SK-N-SH (cell line): ENCODE results near the gene CEP112. TPM values are rescaled to one million over a fixed set of nuclear protein-coding genes. Genes with fewer than 3 reads are reported as not detected.

Experiments used
- CTCF ChIA-PET: fragments of 300-600, 350-600 bp; formaldehyde crosslinking; extraction: SDS; loops from one replicate; lab custom pipeline; 2021; lab: Yijun Ruan, JAX
- POLR2A ChIA-PET: fragments of 350-600 bp; sonication (Branson Sonifier 250); formaldehyde crosslinking; extraction: SDS; loops from one replicate; lab custom pipeline; 2020; ENCODE audit warnings: antibody characterized with exemption, inconsistent platforms; lab: Yijun Ruan, JAX
- DNase-seq: peaks from one replicate; pipeline ENCODE4 v3.0.0; 2012
- H2AFZ ChIP-seq: fragments of 200-600 bp; sonication (generic); 2 replicates; pipeline ENCODE4 v1.8.1; 2016; ENCODE audit warnings: antibody characterized with exemption, mild to moderate bottlenecking, low read depth
- H3F3A ChIP-seq: fragments of 200-600 bp; sonication (generic); replicated peaks from 2 replicates; pipeline ENCODE3; 2016; ENCODE audit warnings: antibody characterized with exemption, mild to moderate bottlenecking; ENCODE audit not compliant: insufficient read depth
- H3K27ac ChIP-seq, 2 experiments: fragments of 200-500 bp in 1 of 2; fragments of 200-600 bp in 1 of 2; sonication (Bioruptor generic) in 1 of 2; sonication (generic), shearing (Covaris generic) in 1 of 2; 2 replicates each; pipeline versions ENCODE4 v1.5.1 to v1.6.1; 2014 to 2016; ENCODE audit warnings: low read depth in 2 of 2, inconsistent platforms in 1 of 2, low read length in 1 of 2, mild to moderate bottlenecking in 1 of 2, mixed read lengths in 1 of 2
- H3K27me3 ChIP-seq: fragments of 200-600 bp; sonication (generic), shearing (Covaris generic); 2 replicates; pipeline ENCODE4 v1.6.1; 2016; ENCODE audit warnings: mixed run types; ENCODE audit not compliant: insufficient read depth
- H3K36me3 ChIP-seq, 2 experiments: fragments of 200-500 bp in 1 of 2; fragments of 200-600 bp in 1 of 2; sonication (Bioruptor generic) in 1 of 2; sonication (generic) in 1 of 2; replicated peaks in 1 of 2; 2 replicates each; pipeline versions ENCODE3 to v1.5.1; 2014 to 2016; ENCODE audit warnings: low read length in 1 of 2, mild to moderate bottlenecking in 1 of 2; ENCODE audit not compliant: insufficient read depth in 2 of 2, control insufficient read depth in 1 of 2
- H3K4me1 ChIP-seq, 2 experiments: fragments of 200-500 bp in 1 of 2; fragments of 200-600 bp in 1 of 2; sonication (Bioruptor generic) in 1 of 2; sonication (generic), shearing (Covaris generic) in 1 of 2; 2 replicates each; pipeline versions ENCODE4 v1.5.1 to v1.6.1; 2014 to 2016; ENCODE audit warnings: low read depth in 1 of 2, low read length in 1 of 2, mixed run types in 1 of 2; ENCODE audit not compliant: insufficient read depth in 2 of 2, control insufficient read depth in 1 of 2
- H3K4me2 ChIP-seq: fragments of 200-600 bp; sonication (generic), shearing (Covaris generic); 2 replicates; pipeline ENCODE4 v1.6.1; 2017; ENCODE audit warnings: mixed run types
- H3K4me3 ChIP-seq, 2 experiments: fragments of 200-500 bp in 1 of 2; fragments of 200-600 bp in 1 of 2; sonication (Bioruptor generic) in 1 of 2; sonication (generic), shearing (Covaris generic) in 1 of 2; 2 replicates each; pipeline versions ENCODE4 v1.5.1 to v1.8.1; 2014 to 2016; ENCODE audit warnings: low read depth in 2 of 2, inconsistent platforms in 1 of 2, low read length in 1 of 2, mild to moderate bottlenecking in 1 of 2, mixed read lengths in 1 of 2, moderate library complexity in 1 of 2
- H3K79me2 ChIP-seq: fragments of 200-600 bp; sonication (generic); 2 replicates; pipeline ENCODE4 v1.8.1; 2017; ENCODE audit warnings: mild to moderate bottlenecking; ENCODE audit not compliant: insufficient read depth
- H3K9ac ChIP-seq: fragments of 200-600 bp; sonication (generic); 2 replicates; pipeline ENCODE4 v1.6.1; 2017; ENCODE audit warnings: mixed run types
- H3K9me2 ChIP-seq: fragments of 200-600 bp; sonication (generic); 2 replicates; pipeline ENCODE4 v1.6.1; 2017; ENCODE audit warnings: mixed run types
- H3K9me3 ChIP-seq: fragments of 200-600 bp; sonication (generic); 2 replicates; pipeline ENCODE4 v1.6.1; 2017; ENCODE audit warnings: mixed run types, mild to moderate bottlenecking, moderate library complexity
- H4K20me1 ChIP-seq: fragments of 200-600 bp; sonication (generic); 2 replicates; pipeline ENCODE4 v1.6.1; 2017; ENCODE audit warnings: mild to moderate bottlenecking, mixed run types; ENCODE audit not compliant: insufficient read depth
- ELF1 ChIP-seq: IDR thresholded peaks from 2 replicates; pipeline ENCODE4 v1.4.0; 2012
- EZH2phosphoT487 ChIP-seq: fragments of 200-600 bp; sonication (generic); IDR thresholded peaks from 2 replicates; pipeline ENCODE4 v1.6.1; 2017; ENCODE audit warnings: low read depth, mixed run types, mild to moderate bottlenecking, antibody characterized with exemption, moderate library complexity, borderline replicate concordance
- FOSL2 ChIP-seq: IDR thresholded peaks from 2 replicates; pipeline ENCODE4 v1.4.0; 2012; ENCODE audit warnings: low read depth, mild to moderate bottlenecking, moderate library complexity, borderline replicate concordance
- FOXM1 ChIP-seq: IDR thresholded peaks from 2 replicates; pipeline ENCODE4 v1.4.0; 2012; ENCODE audit warnings: low read depth, mild to moderate bottlenecking
- GATA2 ChIP-seq: sonication (generic); formaldehyde crosslinking; IDR thresholded peaks from 2 replicates; pipeline ENCODE4 v1.5.0; 2020; ENCODE audit warnings: mild to moderate bottlenecking, missing genetic modification reagents
- MEF2A ChIP-seq: IDR thresholded peaks from 2 replicates; pipeline ENCODE4 v1.4.0; 2012; ENCODE audit warnings: low read depth, borderline replicate concordance
- RAD21 ChIP-seq: IDR thresholded peaks from 2 replicates; pipeline ENCODE4 v1.6.1; 2012; ENCODE audit warnings: mild to moderate bottlenecking, low read length
- RCOR1 ChIP-seq: fragments of 150-350 bp; IDR thresholded peaks from 2 replicates; pipeline ENCODE4 v1.6.1; 2017; ENCODE audit warnings: antibody characterized with exemption, low read length
- RXRA ChIP-seq: IDR thresholded peaks from 2 replicates; pipeline ENCODE4 v1.4.0; 2012; ENCODE audit warnings: low read depth, mild to moderate bottlenecking, borderline replicate concordance
- SIN3A ChIP-seq: IDR thresholded peaks from 2 replicates; pipeline ENCODE4 v1.6.1; 2012; ENCODE audit warnings: low read depth, mild to moderate bottlenecking, low read length, moderate library complexity, borderline replicate concordance
- SMC3 ChIP-seq: IDR thresholded peaks from 2 replicates; pipeline ENCODE4 v1.6.1; 2012; ENCODE audit warnings: low read depth, low read length, improper control_type of control experiment
- TEAD4 ChIP-seq: IDR thresholded peaks from 2 replicates; pipeline ENCODE4 v1.4.0; 2012; ENCODE audit warnings: mild to moderate bottlenecking, borderline replicate concordance; ENCODE audit not compliant: insufficient read depth
- USF2 ChIP-seq: fragments of 150-350 bp; IDR thresholded peaks from 2 replicates; pipeline ENCODE4 v1.6.1; 2017; ENCODE audit warnings: antibody characterized with exemption, low read length, low read depth, borderline replicate concordance
- YY1 ChIP-seq: IDR thresholded peaks from 2 replicates; pipeline ENCODE4 v1.4.0; 2012; ENCODE audit warnings: low read depth, mild to moderate bottlenecking
- WGBS: methylation state at CpG from one replicate; pipeline ENCODE4 v1.1.6; 2017; ENCODE audit warnings: low lambda C conversion rate; 5-methylcytosine and 5-hydroxymethylcytosine counted together
- polyA plus RNA-seq, 3 experiments: library from polyadenylated mRNA; depleted of rRNA; stranded (reverse); fragments of >200 nt; gene quantifications; 2 replicates each; pipeline ENCODE4 v1.2.3, GENCODE V29; 2012

CEP112 gene
- polyA plus RNA-seq, 1 of the 3 experiments (the other 2 are of a cell fraction) = 7.9 TPM

DNA sequence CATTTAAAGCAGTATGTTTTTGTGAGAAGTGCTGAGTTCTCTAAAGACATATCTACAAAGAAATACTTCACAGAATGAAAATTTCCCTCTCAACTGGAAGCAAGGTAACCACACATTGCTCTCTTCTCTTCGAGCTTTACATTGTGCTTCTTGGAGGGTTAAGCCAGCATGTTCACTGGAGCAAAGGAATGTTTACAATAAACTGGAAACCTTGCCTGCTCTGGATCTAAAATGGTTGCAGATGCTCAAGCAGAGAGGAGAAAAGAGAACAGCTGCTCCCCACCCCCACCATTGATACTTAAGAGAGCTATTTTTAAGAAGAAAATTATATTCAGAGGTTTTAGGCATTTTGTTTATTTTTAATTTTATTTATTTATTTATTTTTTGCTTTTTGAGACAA, 213.1 kb downstream of the CEP112 start:
- H3K9me2 ChIP-seq = no peaks in the 10 kb centered on the region
- WGBS = 61% methylated on average over 1 of the region's 1 CpG
- no peaks in the 10 kb centered on the region for H3K9me3 ChIP-seq
- no peaks in the 10 kb centered on the region; a peak in 1 of 4 replicates for H3K4me1 ChIP-seq
- no peak for TF ChIP-seq RXRA
- no peak for TF ChIP-seq SIN3A
- TF ChIP-seq FOXM1 = no peak
- no peak for TF ChIP-seq TEAD4
- no peak for TF ChIP-seq YY1
- TF ChIP-seq ELF1 = no peak
- TF ChIP-seq GATA2 = no peak
- TF ChIP-seq RCOR1 = no peak
- no peak for TF ChIP-seq FOSL2
- TF ChIP-seq USF2 = no peak
- TF ChIP-seq EZH2phosphoT487 = no peak
- TF ChIP-seq RAD21 = no peak
- H3K79me2 ChIP-seq = no peaks in the 10 kb centered on the region
- no peak overlapping the region for H2AFZ ChIP-seq
- H3K27ac ChIP-seq = no peak overlapping the region
- no peak overlapping the region for H3K9ac ChIP-seq
- no peak for DNase-seq
- H3K27me3 ChIP-seq = no peaks in the 10 kb centered on the region
- no peaks in the 10 kb centered on the region for H3K36me3 ChIP-seq
- H3K4me2 ChIP-seq = no peak overlapping the region
- H3F3A ChIP-seq = no peaks in the 10 kb centered on the region
- CTCF ChIA-PET = interaction anchor here (0.7 to 1.6 kb wide), 5 partner anchors 8 to 685 kb away, joined by 3 to 7 read pairs (median 3); no protein-coding TSS in a partner anchor
- H4K20me1 ChIP-seq = no peaks in the 10 kb centered on the region
- no peak overlapping the region for H3K4me3 ChIP-seq
- POLR2A ChIA-PET = no interaction called here

DNA sequence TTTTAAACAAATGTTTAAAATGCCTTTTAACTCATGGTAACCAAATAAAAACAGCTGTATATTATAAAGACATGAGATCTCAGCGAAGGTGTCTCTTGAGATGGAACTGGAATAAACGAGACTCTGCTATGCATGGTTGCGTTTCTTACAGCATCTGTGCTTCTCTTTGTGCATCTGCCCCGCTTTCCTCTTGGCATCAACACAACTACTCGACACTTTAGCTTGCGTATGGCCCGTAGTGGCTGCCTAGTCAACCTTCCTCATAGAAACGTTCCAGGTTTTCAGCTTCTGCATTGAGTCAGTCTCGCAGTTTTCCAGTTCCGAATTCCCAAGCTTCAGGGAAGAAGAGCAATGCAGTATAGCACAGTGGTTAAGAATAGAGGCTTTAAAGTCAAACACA, 214.9 kb downstream of the CEP112 start:
- Histone ChIP-seq H4K20me1 (no peaks in the 10 kb centered on the region), H3K36me3 (no peaks in the 10 kb centered on the region), H3K9me2 (no peaks in the 10 kb centered on the region), H3K9me3 (no peaks in the 10 kb centered on the region), H3K4me2 (no peak overlapping the region), H3F3A (peaks cover 5% of the 10 kb centered on the region), H2AFZ (no peak overlapping the region), H3K9ac (no peak overlapping the region), H3K4me1 (peaks cover 0 to 2% of the 10 kb centered on the region in 2 experiments; a peak in 1 of 4 replicates), H3K79me2 (no peaks in the 10 kb centered on the region), H3K27ac (no peak overlapping the region), H3K4me3 (no peak overlapping the region), H3K27me3 (no peaks in the 10 kb centered on the region)
- ChIA-PET CTCF (interaction anchor here (0.8 kb wide), 1 partner anchor 51 kb away, joined by 3 read pairs; no protein-coding TSS in a partner anchor), POLR2A (no interaction called here)
- no peak for DNase-seq
- TF ChIP-seq USF2 = no peak
- no peak for TF ChIP-seq MEF2A
- TF ChIP-seq YY1 = no peak
- TF ChIP-seq SMC3 = no peak
- WGBS = 81% methylated on average over 10 of the region's 10 CpGs
